Smooth muscle cell (in vitro differentiated cells): ENCODE measurements around the gene CDKN1A. TPM values are rescaled to one million over a fixed set of nuclear protein-coding genes. Genes with fewer than 3 reads are reported as not detected.

Experiments
- DNase-seq: peaks from one replicate; lab custom pipeline; 2025; ENCODE audit not compliant: unreplicated experiment; lab: John Stamatoyannopoulos, UW
- H2AFZ ChIP-seq: fragments of 200-600 bp; sonication (generic); 2 replicates; pipeline ENCODE4 v1.6.0; 2016; ENCODE audit warnings: antibody characterized with exemption, low read depth, mild to moderate bottlenecking
- H3F3A ChIP-seq: fragments of 200-600 bp; sonication (generic); 2 replicates; pipeline ENCODE4 v1.6.0; 2017; ENCODE audit warnings: antibody characterized with exemption, low read depth
- H3K27ac ChIP-seq: fragments of 200-600 bp; sonication (generic); 2 replicates; pipeline ENCODE4 v1.5.1; 2016; ENCODE audit warnings: low read depth, mild to moderate bottlenecking
- H3K27me3 ChIP-seq: fragments of 200-600 bp; sonication (generic); 2 replicates; pipeline ENCODE4 v1.6.1; 2016; ENCODE audit warnings: low read depth, mild to moderate bottlenecking
- H3K36me3 ChIP-seq: fragments of 200-600 bp; sonication (generic); 2 replicates; pipeline ENCODE4 v1.5.1; 2016; ENCODE audit warnings: low read depth
- H3K4me1 ChIP-seq: fragments of 200-600 bp; sonication (generic); 2 replicates; pipeline ENCODE4 v1.5.1; 2016; ENCODE audit warnings: low read depth
- H3K4me2 ChIP-seq: fragments of 200-600 bp; sonication (generic); 2 replicates; pipeline ENCODE4 v1.6.0; 2016; ENCODE audit warnings: mild to moderate bottlenecking
- H3K4me3 ChIP-seq: fragments of 200-600 bp; sonication (generic); 2 replicates; pipeline ENCODE4 v1.5.1; 2016; ENCODE audit warnings: mild to moderate bottlenecking
- H3K79me2 ChIP-seq: fragments of 200-600 bp; sonication (generic); 2 replicates; pipeline ENCODE4 v1.6.0; 2016; ENCODE audit warnings: low read depth, mild to moderate bottlenecking
- H3K9ac ChIP-seq: fragments of 200-600 bp; sonication (generic); 2 replicates; pipeline ENCODE4 v1.6.0; 2016; ENCODE audit warnings: low read depth
- H3K9me3 ChIP-seq: fragments of 200-600 bp; sonication (generic); replicated peaks from 2 replicates; pipeline ENCODE4 v1.5.1; 2016; ENCODE audit warnings: low read depth
- H4K20me1 ChIP-seq: fragments of 200-600 bp; sonication (generic); 2 replicates; pipeline ENCODE4 v1.6.0; 2016; ENCODE audit warnings: low read depth
- whole genome bisulfite sequencing: methylation state at CpG from one replicate; pipeline ENCODE4 v1.1.7; 2016; ENCODE audit warnings: low lambda C conversion rate; 5-methylcytosine and 5-hydroxymethylcytosine counted together
- polyA plus RNA-seq: library from polyadenylated mRNA; unstranded; fragments of >200 nt; fragmentation: Nextera tagmentation; extraction: Ambion mirVana; gene quantifications from 2 replicates; pipeline ENCODE4 v1.2.1, GENCODE V29; 2016
- total RNA-seq: library from RNA; depleted of rRNA; stranded (reverse); fragments of >200 nt; gene quantifications from 2 replicates; pipeline ENCODE4 v1.2.3, GENCODE V29; 2014
- TF ChIP-seq, protein P1 (sequence below): fragments of 200-600 bp; sonication (generic); IDR thresholded peaks from 2 replicates; pipeline ENCODE4 v1.5.1; 2017; ENCODE audit warnings: borderline replicate concordance, mild to moderate bottlenecking, antibody characterized with exemption; ENCODE audit not compliant: insufficient read depth, poor library complexity, severe bottlenecking

Gene CDKN1A
- total and polyA plus RNA-seq, 2 experiments from 2014 or later, result 859 to 1,633 TPM

DNA sequence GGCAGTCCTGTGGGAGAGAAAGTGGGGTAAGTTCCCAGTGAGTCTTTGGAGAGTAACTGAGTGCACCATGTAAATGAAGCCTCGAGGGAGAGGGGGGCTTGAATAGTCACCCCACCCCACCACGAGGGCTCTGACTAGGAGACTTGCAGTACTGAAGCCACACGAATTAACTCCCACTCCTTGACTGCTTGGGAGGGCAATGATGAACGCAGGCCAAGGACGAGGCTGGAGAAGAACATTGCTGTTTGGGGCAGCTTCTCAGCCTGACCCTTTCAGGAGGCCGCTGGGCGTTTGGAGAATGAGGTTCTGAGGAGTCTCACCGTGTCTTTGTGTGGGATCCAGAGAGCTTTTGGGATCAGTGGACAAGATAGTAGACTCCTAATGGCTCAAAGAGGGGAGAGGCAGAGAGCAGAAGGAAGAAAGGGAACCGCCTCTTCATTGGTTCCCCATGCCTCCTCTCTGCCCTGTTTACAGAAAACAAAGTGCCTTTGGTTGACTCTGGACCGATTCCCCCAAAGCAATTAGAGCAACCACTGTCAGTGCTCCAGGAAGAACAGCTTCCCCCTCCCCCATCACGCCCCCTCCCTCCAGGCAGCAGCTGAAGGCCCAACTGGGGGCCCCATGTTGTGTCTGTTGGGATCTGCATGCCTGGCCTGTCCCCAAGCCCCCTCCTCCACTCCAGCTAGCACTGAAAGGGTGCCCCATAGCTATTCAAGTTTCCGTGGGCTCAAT, 41.7 kb upstream of the CDKN1A start:
- no peak overlapping the region for H3K4me3 ChIP-seq
- H2AFZ ChIP-seq, result no peak overlapping the region
- peaks cover 7% of the 10 kb centered on the region for H3F3A ChIP-seq
- H3K9me3 ChIP-seq, result no peaks in the 10 kb centered on the region
- 69% methylated on average over 12 of the region's 12 CpGs for WGBS
- H3K27me3 ChIP-seq, result no peaks in the 10 kb centered on the region
- H3K36me3 ChIP-seq, result no peaks in the 10 kb centered on the region
- no peaks in the 10 kb centered on the region for H3K79me2 ChIP-seq
- H3K4me1 ChIP-seq, result peaks cover 7% of the 10 kb centered on the region
- no peak overlapping the region for H3K27ac ChIP-seq
- no peak overlapping the region for H3K9ac ChIP-seq
- H3K4me2 ChIP-seq, result no peak overlapping the region
- no peak for DNase-seq
- no peaks in the 10 kb centered on the region for H4K20me1 ChIP-seq
- TF ChIP-seq, protein P1, sequence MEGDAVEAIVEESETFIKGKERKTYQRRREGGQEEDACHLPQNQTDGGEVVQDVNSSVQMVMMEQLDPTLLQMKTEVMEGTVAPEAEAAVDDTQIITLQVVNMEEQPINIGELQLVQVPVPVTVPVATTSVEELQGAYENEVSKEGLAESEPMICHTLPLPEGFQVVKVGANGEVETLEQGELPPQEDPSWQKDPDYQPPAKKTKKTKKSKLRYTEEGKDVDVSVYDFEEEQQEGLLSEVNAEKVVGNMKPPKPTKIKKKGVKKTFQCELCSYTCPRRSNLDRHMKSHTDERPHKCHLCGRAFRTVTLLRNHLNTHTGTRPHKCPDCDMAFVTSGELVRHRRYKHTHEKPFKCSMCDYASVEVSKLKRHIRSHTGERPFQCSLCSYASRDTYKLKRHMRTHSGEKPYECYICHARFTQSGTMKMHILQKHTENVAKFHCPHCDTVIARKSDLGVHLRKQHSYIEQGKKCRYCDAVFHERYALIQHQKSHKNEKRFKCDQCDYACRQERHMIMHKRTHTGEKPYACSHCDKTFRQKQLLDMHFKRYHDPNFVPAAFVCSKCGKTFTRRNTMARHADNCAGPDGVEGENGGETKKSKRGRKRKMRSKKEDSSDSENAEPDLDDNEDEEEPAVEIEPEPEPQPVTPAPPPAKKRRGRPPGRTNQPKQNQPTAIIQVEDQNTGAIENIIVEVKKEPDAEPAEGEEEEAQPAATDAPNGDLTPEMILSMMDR, result no peak

DNA sequence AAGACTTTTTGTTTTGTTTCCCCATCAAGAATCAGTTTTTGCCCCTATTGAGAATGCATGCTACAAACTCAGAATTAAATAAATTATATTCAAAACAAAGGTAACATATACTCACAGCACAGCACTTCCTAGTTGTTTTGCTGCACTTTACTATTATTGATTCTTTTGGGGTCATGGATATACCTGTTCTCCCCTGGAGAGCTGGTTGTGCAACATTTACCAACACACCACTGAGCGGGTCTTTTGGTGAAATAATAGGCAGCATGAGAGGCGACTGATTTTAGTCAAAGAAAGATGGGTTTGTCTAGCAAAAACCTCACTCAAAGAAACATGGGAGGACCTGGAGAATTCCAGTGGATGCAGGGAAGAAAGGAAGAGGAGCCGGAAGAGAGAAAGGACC, 39.9 kb upstream of the CDKN1A start:
- Histone ChIP-seq H3K36me3 (no peaks in the 10 kb centered on the region), H4K20me1 (no peaks in the 10 kb centered on the region), H3K4me1 (peaks cover 7% of the 10 kb centered on the region), H3K4me3 (no peak overlapping the region), H3K27ac (no peak overlapping the region), H3K27me3 (no peaks in the 10 kb centered on the region), H3K79me2 (no peaks in the 10 kb centered on the region), H3K9ac (no peak overlapping the region), H3F3A (peaks cover 7% of the 10 kb centered on the region), H3K4me2 (no peak overlapping the region), H2AFZ (no peak overlapping the region), H3K9me3 (no peaks in the 10 kb centered on the region)
- TF ChIP-seq, protein P1, result no peak
- DNase-seq, result no peak
- 90% methylated on average over 3 of the region's 3 CpGs for WGBS

DNA sequence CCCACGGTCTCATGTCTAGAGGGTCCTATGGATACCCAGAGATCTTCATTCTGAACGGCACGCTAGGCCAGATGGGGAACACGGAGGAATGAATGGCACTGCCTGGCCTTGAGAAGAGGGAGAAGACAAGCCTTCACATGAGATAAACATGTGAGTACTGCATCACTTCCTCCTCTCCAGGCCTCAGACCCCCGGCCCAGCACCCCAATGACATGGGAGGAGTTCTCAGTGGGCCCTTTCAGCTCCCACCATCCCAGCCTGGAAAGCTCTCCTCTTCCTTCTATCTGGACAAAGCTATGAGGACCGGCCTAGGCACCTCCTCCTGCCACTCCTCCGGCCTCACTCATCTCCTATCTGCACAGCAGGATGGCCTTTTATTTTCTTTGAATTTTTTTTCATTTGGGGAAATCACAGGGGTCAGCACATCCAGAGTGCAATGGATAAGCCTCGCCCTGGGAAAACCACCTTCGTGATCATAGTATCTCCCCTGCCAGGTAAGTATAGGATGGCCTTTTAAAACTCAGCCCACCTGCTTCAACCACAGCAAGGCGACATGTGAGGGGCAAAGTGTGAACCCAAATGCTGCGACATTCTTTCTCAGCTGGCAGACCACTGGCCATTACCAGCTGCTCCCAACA, 39.2 kb upstream of the CDKN1A start:
- no peak for DNase-seq

More for the DNA sequence above, 39.2 kb upstream of the CDKN1A start:
- Histone ChIP-seq H2AFZ (no peak overlapping the region), H3K9me3 (no peaks in the 10 kb centered on the region), H3K27ac (no peak overlapping the region), H3K79me2 (no peaks in the 10 kb centered on the region), H3K27me3 (no peaks in the 10 kb centered on the region), H4K20me1 (no peaks in the 10 kb centered on the region), H3K4me2 (no peak overlapping the region), H3K4me1 (peaks cover 9% of the 10 kb centered on the region), H3K36me3 (no peaks in the 10 kb centered on the region), H3F3A (peaks cover 4% of the 10 kb centered on the region), H3K4me3 (no peak overlapping the region), H3K9ac (no peak overlapping the region)
- TF ChIP-seq, protein P1, result no peak
- 96% methylated on average over 11 of the region's 11 CpGs for WGBS
